ENCODE results near the gene FABP6.
"Not testable (repeated sequence)": the region's sequence is repeated elsewhere in the genome, so short reads cannot be mapped to it uniquely, and the experiment has no call there.

FABP6 gene

DNA sequence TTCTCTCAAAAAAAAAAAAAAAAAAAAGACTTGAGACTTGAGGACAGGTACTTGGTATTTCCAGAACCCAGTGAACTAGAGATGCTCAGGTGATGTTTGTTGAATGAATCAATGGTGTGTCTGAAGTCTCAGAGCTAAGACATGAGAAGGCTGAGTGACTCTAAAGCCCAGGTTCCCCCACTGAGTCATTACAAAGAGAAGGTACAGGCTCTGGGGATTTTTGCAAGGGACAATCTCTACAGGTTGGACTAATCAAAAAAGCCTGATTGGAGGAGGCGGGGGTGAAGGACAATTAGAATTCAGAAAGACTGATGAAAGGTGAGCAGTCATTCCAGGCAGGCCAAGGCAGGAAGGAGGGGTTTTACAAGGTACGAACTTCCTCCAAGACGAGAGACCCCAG is 8.2 kb upstream of the FABP6 start:
- DNase-seq (ENCODE audit: low read depth in 2 of 2): no peak

GRCh38 chr5:160227012-160227411 is 2.3 kb upstream of the FABP6 start:
- no peak for DNase-seq (ENCODE audit: low read depth in 2 of 2)

GRCh38 chr5:160230686-160231527 is 1.6 kb downstream of the FABP6 start:
- DNase-seq (ENCODE audit: low read depth in 2 of 2): no peak

- no peak for DNase-seq (ENCODE audit: low read depth in 2 of 2)
Observed at GRCh38 chr5:160231783-160232342, 2.6 kb downstream of the FABP6 start.

DNA sequence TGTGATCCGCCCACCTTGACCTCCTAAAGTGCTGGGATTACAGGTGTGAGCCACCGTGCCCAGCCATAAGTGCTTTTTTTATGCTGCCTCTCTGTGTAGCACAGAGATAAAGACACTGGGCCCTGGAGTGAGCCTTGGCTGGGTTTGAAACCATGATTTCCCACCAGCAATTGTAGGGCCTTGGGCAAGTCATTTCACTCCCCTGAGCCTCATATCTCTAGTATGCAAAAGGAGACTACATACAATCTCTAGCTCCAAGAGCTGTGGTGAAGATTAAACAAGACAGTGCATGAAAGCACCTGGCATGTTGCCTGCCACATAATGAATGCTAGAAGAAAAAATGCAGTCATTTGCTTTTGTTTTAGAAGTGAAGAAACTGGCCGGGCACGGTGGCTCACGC is 3.9 kb downstream of the FABP6 start:
- no peak for DNase-seq (ENCODE audit: low read depth in 2 of 2)

DNA sequence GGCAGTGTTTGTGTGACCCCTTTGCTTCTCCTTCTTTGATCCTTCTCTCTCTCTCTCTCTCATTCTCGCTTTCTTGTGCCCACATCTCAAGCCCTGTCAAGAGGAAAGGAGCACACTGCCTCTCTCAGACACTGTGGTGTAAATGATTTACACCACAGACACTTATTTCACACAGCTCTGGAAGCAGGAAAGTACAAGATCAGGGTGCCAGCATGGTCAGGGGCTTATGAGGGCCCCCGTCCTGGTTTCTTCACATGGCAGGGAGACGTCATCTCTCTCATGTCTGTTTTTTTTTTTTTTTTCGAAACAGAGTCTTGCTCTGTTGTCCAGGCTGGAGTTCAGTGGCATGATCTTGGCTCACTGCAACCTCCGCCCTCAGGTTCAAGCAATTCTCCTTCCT is 6.4 kb downstream of the FABP6 start:
- DNase-seq (ENCODE audit: low read depth in 2 of 2): no peak

- DNase-seq (ENCODE audit: low read depth in 2 of 2): no peak
Observed at GRCh38 chr5:160237571-160238093, 8.3 kb downstream of the FABP6 start.

GRCh38 chr5:160240350-160240749 is 11.0 kb downstream of the FABP6 start:
- DNase-seq (ENCODE audit: low read depth in 2 of 2): no peak

DNA sequence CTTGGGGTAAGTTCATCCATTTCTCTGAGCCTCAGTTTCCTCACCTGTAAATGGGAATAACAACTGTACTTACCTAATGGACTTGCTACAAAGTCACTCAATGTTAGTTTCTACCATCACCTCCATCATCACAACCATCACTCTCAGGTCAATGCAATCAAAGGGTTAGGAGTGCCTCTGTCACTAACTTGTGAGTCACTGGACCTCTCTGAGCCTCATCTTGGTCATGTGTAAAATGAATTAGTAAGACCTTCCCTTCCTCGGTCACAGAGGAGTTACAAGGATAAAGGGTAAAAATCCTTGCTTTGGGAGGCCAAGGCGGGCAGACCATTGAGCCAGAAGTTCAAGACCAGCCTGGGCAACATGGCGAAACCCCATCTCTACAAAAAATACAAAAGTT is 12.8 kb downstream of the FABP6 start:
- no peak for DNase-seq (ENCODE audit: low read depth in 2 of 2)

DNA sequence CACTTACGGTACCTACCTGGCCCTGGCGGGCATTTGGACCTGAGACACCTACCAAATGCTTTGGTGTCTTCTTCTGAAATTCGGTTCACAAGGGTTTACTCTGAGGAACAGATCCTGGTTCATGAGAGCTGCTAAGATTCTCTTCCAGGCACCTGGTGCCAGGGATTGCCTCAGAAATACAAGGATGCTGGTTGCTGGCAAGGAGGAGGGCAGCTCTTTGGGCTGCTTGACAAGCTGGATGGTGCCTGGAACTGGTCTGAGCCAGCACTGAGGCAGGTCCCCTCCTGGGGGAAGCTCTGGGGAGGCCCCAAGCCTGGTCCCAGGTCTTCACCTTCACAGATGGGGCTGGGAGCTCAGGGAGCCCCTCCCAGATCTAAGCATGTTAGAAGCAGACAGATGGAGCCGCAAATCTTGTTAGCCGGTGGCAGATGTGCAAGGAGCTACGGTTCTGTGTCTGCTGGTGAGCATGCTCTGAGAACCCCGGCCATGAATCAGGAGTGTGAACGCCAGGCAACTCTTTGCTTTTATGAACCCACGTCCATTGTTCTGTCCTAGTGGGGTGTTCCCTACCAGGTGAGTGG is 16.3 kb downstream of the FABP6 start:
- no peak for DNase-seq (ENCODE audit: low read depth in 2 of 2)

DNA sequence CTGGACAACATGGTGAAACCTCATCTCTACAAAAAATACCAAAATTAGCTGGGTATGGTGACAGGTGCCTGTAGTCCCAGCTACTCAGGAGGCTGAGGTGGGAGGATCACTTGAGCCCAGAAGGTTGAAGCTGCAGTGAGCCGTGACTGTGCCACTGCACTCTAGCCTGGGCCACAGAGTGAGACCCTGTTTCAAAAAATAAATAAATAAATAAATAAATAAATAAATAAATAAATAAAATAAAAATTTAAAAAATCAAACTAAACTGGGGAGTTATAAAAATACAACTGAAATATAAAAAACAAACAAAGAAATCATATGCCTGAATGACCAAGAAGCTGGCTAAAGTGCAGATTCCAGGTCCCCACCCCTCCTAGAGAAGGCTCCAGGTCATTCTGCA is 20.3 kb downstream of the FABP6 start:
- not testable (repeated sequence) for DNase-seq (ENCODE audit: low read depth in 2 of 2)

- DNase-seq (ENCODE audit: low read depth in 2 of 2): no peak
Observed at GRCh38 chr5:160250226-160250625, 20.9 kb downstream of the FABP6 start.

GRCh38 chr5:160250826-160251225 is 21.5 kb downstream of the FABP6 start:
- no peak for DNase-seq (ENCODE audit: low read depth in 2 of 2)

- no peak for DNase-seq (ENCODE audit: low read depth in 2 of 2)
Observed at GRCh38 chr5:160251406-160252155, 22.3 kb downstream of the FABP6 start.

GRCh38 chr5:160252916-160253315 is 23.6 kb downstream of the FABP6 start:
- DNase-seq (ENCODE audit: low read depth in 2 of 2): no peak

- no peak for DNase-seq (ENCODE audit: low read depth in 2 of 2)
Observed at GRCh38 chr5:160253441-160253840, 24.1 kb downstream of the FABP6 start.

DNA sequence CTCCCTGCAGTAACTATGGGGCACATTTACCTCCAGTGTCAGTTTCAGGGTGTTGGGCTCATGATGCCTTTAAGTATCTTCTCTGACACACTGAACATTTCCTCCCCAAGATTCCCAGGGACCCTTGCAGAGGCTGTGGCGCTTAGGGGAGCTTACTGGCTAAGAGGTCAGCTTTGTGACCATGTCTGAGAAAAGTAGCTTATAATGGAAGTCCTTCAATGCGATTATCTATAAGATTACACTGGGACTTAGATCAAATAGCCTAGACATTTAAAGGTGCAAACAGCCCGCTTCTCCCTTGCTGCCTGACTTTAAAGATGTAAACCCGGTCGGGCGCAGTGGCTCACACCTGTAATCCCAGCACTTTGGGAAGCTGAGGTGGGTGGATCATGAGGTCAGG is 25.4 kb downstream of the FABP6 start:
- no peak for DNase-seq (ENCODE audit: low read depth in 2 of 2)

- no peak for DNase-seq (ENCODE audit: low read depth in 2 of 2)
Observed at GRCh38 chr5:160259341-160259740, 30.0 kb downstream of the FABP6 start.

- DNase-seq (ENCODE audit: low read depth in 2 of 2): no peak
Observed at GRCh38 chr5:160260006-160260775, 30.9 kb downstream of the FABP6 start.

GRCh38 chr5:160260881-160261815 is 31.8 kb downstream of the FABP6 start:
- no peak for DNase-seq (ENCODE audit: low read depth in 2 of 2)
